Stomach (tissue), 9 donors: ENCODE data around the gene NUMB. TPM values are rescaled to one million over a fixed set of nuclear protein-coding genes. Genes with fewer than 3 reads are reported as not detected.
A peak's percentile ranks its signal among the peaks of the same experiment; 100 is the strongest.

ENCODE experiments used
- DNase-seq, 2 donors: peaks; one replicate each; pipeline versions ENCODE4 v3.0.0 to v3.0.0-alpha.2; 2013 to 2019
- H3K27ac ChIP-seq, 5 donors: fragments of 200-600 bp in 4 of 5; sonication (generic) in 4 of 5; one replicate each; pipeline ENCODE4 v1.5.1; 2013 to 2019; ENCODE audit warnings: mild to moderate bottlenecking in 1 of 5, moderate library complexity in 1 of 5
- H3K27me3 ChIP-seq, 3 donors: fragments of 200-600 bp; sonication (generic); one replicate each; pipeline ENCODE4 v1.5.1; 2017 to 2019; ENCODE audit warnings: mixed run types in 1 of 3
- H3K36me3 ChIP-seq, 4 donors: fragments of 200-600 bp; sonication (generic); 1 replicate in 3 of 4; 2 replicates in 1 of 4; pipeline ENCODE4 v1.5.1; 2016 to 2019
- H3K4me1 ChIP-seq, 4 donors: fragments of 200-600 bp; sonication (generic); one replicate each; pipeline ENCODE4 v1.5.1; 2016 to 2019
- H3K4me3 ChIP-seq, 4 donors: fragments of 200-600 bp; sonication (generic) in 3 of 4; one replicate each; pipeline ENCODE4 v1.5.1; 2016 to 2019; ENCODE audit warnings: mild to moderate bottlenecking in 1 of 4
- H3K9me3 ChIP-seq, 4 donors: fragments of 200-600 bp; sonication (generic); one replicate each; pipeline ENCODE4 v1.5.1; 2016 to 2019
- EP300 ChIP-seq: sonication (generic); formaldehyde crosslinking; IDR thresholded peaks from one replicate; pipeline ENCODE4 v1.6.1; 2017; ENCODE audit warnings: antibody characterized with exemption
- POLR2A ChIP-seq, 4 donors: fragments of 450-650 bp; IDR thresholded peaks; one replicate each; pipeline ENCODE4 v1.6.1; 2016; ENCODE audit warnings: antibody characterized with exemption in 4 of 4, control low read depth in 2 of 4, mild to moderate bottlenecking in 1 of 4, moderate library complexity in 1 of 4
- POLR2AphosphoS5 ChIP-seq, 3 donors: sonication (generic); formaldehyde crosslinking; IDR thresholded peaks; one replicate each; pipeline ENCODE4 v1.6.1; 2016; ENCODE audit warnings: antibody characterized with exemption in 3 of 3
- WGBS, 5 donors: extraction: QIAGEN DNeasy Blood & Tissue Kit in 3 of 5; methylation state at CpG; one replicate each; pipeline versions ENCODE4 v1.1.5 to v1.1.7; 2013 to 2018; 5-methylcytosine and 5-hydroxymethylcytosine counted together
- intact Hi-C: fragments of 100-400 bp; cut with DNase I; formaldehyde crosslinking; loops from one replicate; pipeline ENCODE4 v1.15.1; 2023; ENCODE audit warnings: low total_unique reads
- polyA plus RNA-seq, 3 donors: library from polyadenylated mRNA; stranded (reverse); fragments of 200-250 nt; gene quantifications; one replicate each; pipeline ENCODE4 v1.2.3, GENCODE V29; 2013
- total RNA-seq, 5 donors: library from RNA; depleted of rRNA; stranded (reverse); fragments of >200 nt; gene quantifications; one replicate each; pipeline versions ENCODE4 v1.1.0 to v1.2.3, GENCODE V29; 2014 to 2016
- TF ChIP-seq, protein P1 (sequence below), 7 experiments: fragments of 450-650 bp in 4 of 7; fragments of 200-600 bp in 3 of 7; sonication (generic) in 3 of 7; IDR thresholded peaks; one replicate each; pipeline ENCODE4 v1.5.1; 2016 to 2019; ENCODE audit warnings: antibody characterized with exemption in 7 of 7, control low read depth in 2 of 7, mild to moderate bottlenecking in 1 of 7
- donor health status: healthy with polysubstance abuse.
- donor health status: Bipolar disorder and iron deficiency.
- donor health status: healthy.

NUMB gene
- total and polyA plus RNA-seq, 8 donors, result 26.4 to 135 (median 50.0) TPM

DNA sequence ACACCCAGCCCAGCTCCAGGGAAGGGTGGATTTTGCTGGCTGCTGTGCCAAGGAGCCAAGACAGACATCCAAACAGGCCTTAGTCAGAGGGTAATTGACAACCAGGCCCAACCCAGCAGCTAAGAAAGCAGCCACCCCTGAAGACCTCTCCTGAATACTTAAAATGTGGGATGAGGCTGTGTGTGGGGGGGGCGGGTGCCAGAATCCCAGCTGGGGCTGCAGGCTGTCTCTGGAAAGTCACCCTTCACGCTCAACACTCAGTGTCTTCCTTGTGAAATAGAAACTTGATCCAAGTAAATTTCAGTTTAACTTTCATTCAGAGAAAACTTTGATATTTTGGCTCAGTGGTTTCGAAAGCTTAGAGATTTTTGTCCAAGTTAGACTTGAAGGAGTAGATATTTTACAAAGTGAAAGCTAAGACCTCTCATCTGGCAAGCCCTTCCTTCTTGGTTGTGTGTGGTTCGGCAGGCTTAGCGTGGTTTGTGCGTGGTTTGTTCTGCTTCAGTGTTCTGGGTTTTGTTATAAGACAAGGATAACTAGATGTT, 215.9 kb downstream of the NUMB start:
- Histone ChIP-seq H3K27ac (peak overlapping the region in 4 of 5 donors; percentile 19 to 71 (median 44)), H3K4me1 (peaks cover 38 to 80% (median 62%) of the 10 kb centered on the region in 4 donors), H3K27me3 (peaks cover 0 to 50% (median 28%) of the 10 kb centered on the region in 3 donors), H3K9me3 (no peaks in the 10 kb centered on the region), H3K36me3 (peaks cover 0 to 7% (median 3%) of the 10 kb centered on the region in 4 donors), H3K4me3 (peak overlapping the region in 2 of 4 donors; percentile 5 to 22)
- DNase-seq, result no peak
- 60 to 74% (median 71%) methylated on average over 6 of the region's 6 CpGs for WGBS, 5 donors
- intact Hi-C loops, result no loop called here
- no peak for TF ChIP-seq EP300
- TF ChIP-seq, protein P1, sequence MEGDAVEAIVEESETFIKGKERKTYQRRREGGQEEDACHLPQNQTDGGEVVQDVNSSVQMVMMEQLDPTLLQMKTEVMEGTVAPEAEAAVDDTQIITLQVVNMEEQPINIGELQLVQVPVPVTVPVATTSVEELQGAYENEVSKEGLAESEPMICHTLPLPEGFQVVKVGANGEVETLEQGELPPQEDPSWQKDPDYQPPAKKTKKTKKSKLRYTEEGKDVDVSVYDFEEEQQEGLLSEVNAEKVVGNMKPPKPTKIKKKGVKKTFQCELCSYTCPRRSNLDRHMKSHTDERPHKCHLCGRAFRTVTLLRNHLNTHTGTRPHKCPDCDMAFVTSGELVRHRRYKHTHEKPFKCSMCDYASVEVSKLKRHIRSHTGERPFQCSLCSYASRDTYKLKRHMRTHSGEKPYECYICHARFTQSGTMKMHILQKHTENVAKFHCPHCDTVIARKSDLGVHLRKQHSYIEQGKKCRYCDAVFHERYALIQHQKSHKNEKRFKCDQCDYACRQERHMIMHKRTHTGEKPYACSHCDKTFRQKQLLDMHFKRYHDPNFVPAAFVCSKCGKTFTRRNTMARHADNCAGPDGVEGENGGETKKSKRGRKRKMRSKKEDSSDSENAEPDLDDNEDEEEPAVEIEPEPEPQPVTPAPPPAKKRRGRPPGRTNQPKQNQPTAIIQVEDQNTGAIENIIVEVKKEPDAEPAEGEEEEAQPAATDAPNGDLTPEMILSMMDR (IDR thresholded peaks at IDR 0.05), result no peak
- no peak for TF ChIP-seq POLR2AphosphoS5 (IDR thresholded peaks at IDR 0.05)
- TF ChIP-seq POLR2A (IDR thresholded peaks at IDR 0.05), result no peak

DNA sequence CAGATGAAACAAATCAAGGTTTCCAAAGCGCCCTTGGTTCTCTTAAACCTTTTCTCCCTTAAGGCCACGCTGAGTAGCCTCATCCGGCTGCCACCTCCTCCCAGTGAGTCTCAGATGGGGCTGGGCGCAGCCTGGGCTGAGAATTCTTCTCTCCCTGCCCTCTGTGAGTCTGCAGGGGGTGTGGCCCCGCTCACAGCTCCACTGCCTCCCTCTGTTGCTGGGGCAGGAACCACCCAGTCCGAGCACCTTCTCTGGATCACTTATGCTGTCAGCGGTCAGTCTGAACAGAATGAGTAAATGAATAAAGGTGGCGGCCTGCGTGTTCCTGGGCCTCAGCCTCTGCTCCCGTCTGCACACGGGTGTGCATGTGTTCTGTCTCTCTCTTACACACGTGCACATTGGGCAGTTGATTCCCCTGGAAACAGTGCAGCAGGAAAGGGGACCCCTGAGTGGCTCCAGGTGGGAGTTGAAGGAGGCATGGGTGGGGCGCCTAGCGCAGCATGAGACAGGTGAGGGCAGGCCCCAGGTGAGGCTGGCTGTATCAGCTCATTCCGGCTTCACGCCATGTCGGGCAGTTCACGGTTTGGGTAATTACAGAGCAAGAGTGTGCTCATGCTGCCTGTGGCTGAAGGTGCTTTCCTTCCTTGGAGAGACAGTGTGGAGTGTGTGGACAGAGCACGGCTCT, 216.7 kb downstream of the NUMB start:
- TF ChIP-seq EP300, result no peak
- no peak for TF ChIP-seq POLR2A (IDR thresholded peaks at IDR 0.05)
- no peak for TF ChIP-seq POLR2AphosphoS5 (IDR thresholded peaks at IDR 0.05)
- TF ChIP-seq, protein P1 (IDR thresholded peaks at IDR 0.05), result no peak
- peaks cover 40 to 84% (median 70%) of the 10 kb centered on the region in 4 donors for H3K4me1 ChIP-seq
- peak overlapping the region in 4 of 5 donors; percentile 19 to 71 (median 44) for H3K27ac ChIP-seq
- no peaks in the 10 kb centered on the region for H3K9me3 ChIP-seq
- no peak overlapping the region for H3K4me3 ChIP-seq
- no peak for DNase-seq
- intact Hi-C loops, result no loop called here
- peaks cover 0 to 7% (median 3%) of the 10 kb centered on the region in 4 donors for H3K36me3 ChIP-seq
- 81 to 84% (median 83%) methylated on average over 18 to 19 of the region's 19 CpGs for WGBS, 5 donors
- H3K27me3 ChIP-seq, result peaks cover 0 to 57% (median 34%) of the 10 kb centered on the region in 3 donors

DNA sequence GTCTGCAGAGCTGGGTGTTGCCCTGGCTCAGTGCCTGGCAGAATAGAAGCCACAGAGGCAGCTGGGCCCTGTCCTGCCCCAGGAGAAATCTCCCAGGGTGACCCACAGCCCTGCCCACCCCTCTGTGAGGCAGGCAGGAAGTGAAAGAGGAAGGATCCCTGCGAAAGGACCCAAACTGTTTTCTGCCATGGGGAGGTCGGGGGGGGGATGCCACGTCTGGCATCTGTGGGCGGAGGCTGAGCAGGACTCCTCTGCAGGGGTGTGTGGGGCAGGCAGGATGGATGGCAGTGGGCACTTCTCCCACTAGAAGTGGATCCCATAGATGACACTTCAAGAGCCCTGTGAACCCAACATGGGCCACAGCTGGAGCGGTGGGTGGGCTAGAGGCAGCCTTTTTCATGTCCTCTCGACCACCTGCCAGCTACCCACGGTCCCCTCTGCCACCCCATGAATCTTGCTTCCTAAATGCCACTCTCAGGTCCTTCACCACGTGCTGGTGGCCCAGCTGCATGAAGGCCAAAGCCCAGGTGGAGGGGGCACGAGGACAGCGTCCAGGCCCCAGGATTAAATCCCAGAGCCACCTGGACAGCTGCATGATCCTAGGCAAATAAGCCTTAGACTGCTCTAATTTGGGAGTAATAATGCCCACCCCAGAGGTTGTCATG, 217.4 kb downstream of the NUMB start:
- H3K9me3 ChIP-seq, result no peaks in the 10 kb centered on the region
- no peak for DNase-seq
- 75 to 82% (median 80%) methylated on average over 10 of the region's 10 CpGs for WGBS, 5 donors
- peaks cover 0 to 63% (median 34%) of the 10 kb centered on the region in 3 donors for H3K27me3 ChIP-seq
- H3K4me3 ChIP-seq, result no peak overlapping the region
- H3K27ac ChIP-seq, result peak overlapping the region in 3 of 5 donors; percentile 19 to 71 (median 32)
- no peak for TF ChIP-seq POLR2A (IDR thresholded peaks at IDR 0.05)
- peaks cover 40 to 84% (median 68%) of the 10 kb centered on the region in 4 donors for H3K4me1 ChIP-seq
- peaks cover 0 to 7% (median 3%) of the 10 kb centered on the region in 4 donors for H3K36me3 ChIP-seq
- intact Hi-C loops, result no loop called here

DNA sequence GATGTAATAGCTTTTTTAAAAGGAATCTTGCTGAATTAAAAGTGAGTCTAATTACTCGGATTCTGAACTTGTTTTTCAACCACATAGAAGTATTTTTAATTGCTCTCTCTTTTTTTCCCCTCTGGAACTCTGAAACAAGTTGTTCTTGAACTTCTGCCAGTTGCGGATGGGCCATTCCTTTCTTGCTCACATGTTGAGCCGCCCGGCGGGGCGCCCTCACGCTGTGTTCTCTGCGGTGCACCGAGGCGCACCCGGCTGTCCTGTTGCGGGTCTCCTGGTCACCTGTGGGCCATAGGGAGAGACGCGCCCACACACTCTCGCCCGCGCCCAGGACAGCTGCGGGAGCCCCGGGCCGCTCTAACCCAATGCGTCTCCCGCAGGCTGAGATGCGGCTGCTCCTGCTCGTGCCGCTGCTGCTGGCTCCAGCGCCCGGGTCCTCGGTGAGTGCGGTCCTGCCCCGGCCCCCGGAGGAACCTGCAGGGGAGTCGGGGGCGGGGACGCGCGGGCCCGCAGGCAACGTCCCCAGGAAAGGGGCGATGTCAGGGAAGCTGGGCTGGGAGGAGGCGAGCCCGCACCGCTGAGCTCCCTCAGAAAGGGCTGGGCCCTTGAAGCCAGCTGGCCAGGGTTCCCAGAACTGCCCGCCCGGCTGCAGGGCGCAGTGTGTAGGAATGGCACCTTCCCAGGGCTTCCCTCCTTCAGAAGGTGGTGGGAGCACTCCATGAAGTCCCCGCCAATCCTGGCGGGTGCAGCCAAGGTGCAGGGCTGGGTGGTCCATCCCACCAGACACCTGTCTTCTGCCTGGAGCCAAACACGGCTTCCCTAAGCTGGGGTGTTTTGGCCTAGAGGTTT, 218.7 kb downstream of the NUMB start:
- H3K4me1 ChIP-seq, result peaks cover 29 to 82% (median 62%) of the 10 kb centered on the region in 4 donors
- DNase-seq, result peak in 1 of 2 donors; percentile 67
- H3K27me3 ChIP-seq, result peaks cover 0 to 71% (median 34%) of the 10 kb centered on the region in 3 donors
- H3K9me3 ChIP-seq, result no peaks in the 10 kb centered on the region
- no peak for TF ChIP-seq POLR2A (IDR thresholded peaks at IDR 0.05)
- no peak for TF ChIP-seq POLR2AphosphoS5 (IDR thresholded peaks at IDR 0.05)
- no peak for TF ChIP-seq EP300
- TF ChIP-seq, protein P1 (IDR thresholded peaks at IDR 0.05), result no peak
- intact Hi-C loops, result no loop called here
- H3K4me3 ChIP-seq, result peak overlapping the region; percentile 45 to 56 (median 51)
- peak overlapping the region in 3 of 5 donors; percentile 32 to 66 (median 50) for H3K27ac ChIP-seq
- no peaks in the 10 kb centered on the region for H3K36me3 ChIP-seq
- WGBS, 5 donors, result 8 to 18% (median 11%) methylated on average over 25 to 48 of the region's 48 CpGs
